ENCODE data around the gene PUM1.

PUM1 gene

GRCh38 chr1:31004231-31004621, 61.3 kb downstream of the PUM1 start:
- no peak overlapping the region for H3K4me3 ChIP-seq (ENCODE audit: low read depth, low read length)
- no peak for DNase-seq (ENCODE audit: low read depth)
- TF ChIP-seq CTCF (conservative IDR thresholded peaks at IDR 0.05; ENCODE audit: low read depth, low read length) = no peak

GRCh38 chr1:31003613-31004230, 61.8 kb downstream of the PUM1 start:
- H3K4me3 ChIP-seq (ENCODE audit: low read depth, low read length) = no peak overlapping the region
- DNase-seq (ENCODE audit: low read depth) = no peak
- no peak for TF ChIP-seq CTCF (conservative IDR thresholded peaks at IDR 0.05; ENCODE audit: low read depth, low read length)

GRCh38 chr1:31000301-31000700, 65.2 kb downstream of the PUM1 start:
- H3K4me3 ChIP-seq (ENCODE audit: low read depth, low read length) = no peak overlapping the region
- no peak for TF ChIP-seq CTCF (conservative IDR thresholded peaks at IDR 0.05; ENCODE audit: low read depth, low read length)
- DNase-seq (ENCODE audit: low read depth) = no peak

GRCh38 chr1:30998887-30999286, 66.6 kb downstream of the PUM1 start:
- DNase-seq (ENCODE audit: low read depth) = peak; percentile 16
- no peak overlapping the region for H3K4me3 ChIP-seq (ENCODE audit: low read depth, low read length)
- TF ChIP-seq CTCF (conservative IDR thresholded peaks at IDR 0.05; ENCODE audit: low read depth, low read length) = no peak

- DNase-seq (ENCODE audit: low read depth) = no peak
- no peak for TF ChIP-seq CTCF (conservative IDR thresholded peaks at IDR 0.05; ENCODE audit: low read depth, low read length)
- H3K4me3 ChIP-seq (ENCODE audit: low read depth, low read length) = no peak overlapping the region
Observed at GRCh38 chr1:30998171-30998570, 67.3 kb downstream of the PUM1 start.

- H3K4me3 ChIP-seq (ENCODE audit: low read depth, low read length) = no peak overlapping the region
- no peak for DNase-seq (ENCODE audit: low read depth)
- TF ChIP-seq CTCF (conservative IDR thresholded peaks at IDR 0.05; ENCODE audit: low read depth, low read length) = no peak
Observed at GRCh38 chr1:30997463-30998057, 68.0 kb downstream of the PUM1 start.

- DNase-seq (ENCODE audit: low read depth) = no peak
- TF ChIP-seq CTCF (conservative IDR thresholded peaks at IDR 0.05; ENCODE audit: low read depth, low read length) = no peak
- no peak overlapping the region for H3K4me3 ChIP-seq (ENCODE audit: low read depth, low read length)
Observed at GRCh38 chr1:30995990-30996612, 69.4 kb downstream of the PUM1 start.
